ENCODE results near the gene MANEA.

- TF ChIP-seq CTCF (conservative IDR thresholded peaks at IDR 0.05 in 1 of 2, IDR thresholded peaks at IDR 0.05 in 1 of 2; ENCODE audit: extremely low read depth in 1 of 2, insufficient read depth in 1 of 2, low read depth in 1 of 2, low read length in 2 of 2) = no peak
- no peak for TF ChIP-seq EZH2 (IDR thresholded peaks at IDR 0.05; ENCODE audit: borderline replicate concordance, low read length)
These were observed 12.7 kb downstream of the MANEA start for GRCh38 chr6:95589826-95590570.
